Type B pancreatic cell (in vitro differentiated cells): ENCODE results near the gene UPF2. TPM values are rescaled to one million over a fixed set of nuclear protein-coding genes. Genes with fewer than 3 reads are reported as not detected.
A peak's percentile ranks its signal among the peaks of the same experiment; 100 is the strongest.

Source experiments
- DNase-seq: peaks from one replicate; pipeline ENCODE4 v3.0.0; 2021; ENCODE audit warnings: mixed read lengths; ENCODE audit not compliant: unreplicated experiment; ENCODE audit errors: extremely low spot score
- H3K27ac Mint-ChIP-seq: 2 replicates; pipeline ENCODE4 v1.8.0; 2021; ENCODE audit warnings: mild to moderate bottlenecking, mixed read lengths
- H3K27me3 Mint-ChIP-seq: 2 replicates; pipeline ENCODE4 v1.8.0; 2021; ENCODE audit warnings: mixed read lengths
- H3K36me3 Mint-ChIP-seq: 2 replicates; pipeline ENCODE4 v1.8.0; 2021; ENCODE audit warnings: mixed read lengths
- H3K4me1 Mint-ChIP-seq: one replicate; pipeline ENCODE4 v1.8.0; 2021; ENCODE audit warnings: mixed read lengths; ENCODE audit not compliant: unreplicated experiment
- H3K4me3 Mint-ChIP-seq: 2 replicates; pipeline ENCODE4 v1.8.0; 2021; ENCODE audit warnings: mild to moderate bottlenecking, mixed read lengths
- H3K9me3 Mint-ChIP-seq: 2 replicates; pipeline ENCODE4 v1.8.0; 2021; ENCODE audit warnings: mixed read lengths
- CTCF ChIP-seq: fragments of 200-600 bp; sonication (generic); conservative IDR thresholded peaks from 2 replicates; pipeline ENCODE4 v1.5.0; 2021; ENCODE audit warnings: antibody characterized with exemption, mild to moderate bottlenecking
- total RNA-seq: library from RNA; stranded (reverse); gene quantifications from 2 replicates; pipeline ENCODE4 v1.2.1, GENCODE V29; 2021; ENCODE audit warnings: low replicate concordance

The UPF2 gene
- total RNA-seq, 1 donor from 2014 or later, result 21.8 TPM

- H3K36me3 Mint-ChIP-seq, result no peaks in the 10 kb centered on the region
- no peak overlapping the region for H3K4me3 Mint-ChIP-seq
- H3K9me3 Mint-ChIP-seq, result no peaks in the 10 kb centered on the region
- H3K27ac Mint-ChIP-seq, result peak overlapping the region; percentile 60
- no peak for TF ChIP-seq CTCF
- no peak for DNase-seq
- H3K4me1 Mint-ChIP-seq, result peaks cover 39% of the 10 kb centered on the region
- no peaks in the 10 kb centered on the region for H3K27me3 Mint-ChIP-seq
Measured at GRCh38 chr10:11870461-11870780, 172.2 kb downstream of the UPF2 start.

Other genes with a start within 250 kb of the UPF2 start
- 6.7 and 12.6 TPM in 2 replicates for gene PROSER2, start 219.5 kb downstream of the UPF2 start, total RNA-seq
- 30.1 and 44.8 TPM in 2 replicates for gene DHTKD1, start 26.1 kb upstream of the UPF2 start, total RNA-seq
- gene SEC61A2, start 86.9 kb upstream of the UPF2 start, total RNA-seq, result 10.0 and 26.3 TPM in 2 replicates
- gene NUDT5, start 153.1 kb upstream of the UPF2 start, total RNA-seq, result 52.7 and 67.7 TPM in 2 replicates
- 66.3 and 81.5 TPM in 2 replicates for gene CDC123, start 153.4 kb upstream of the UPF2 start, total RNA-seq